CD14-positive monocyte (primary cell): Measurements from ENCODE around the gene ZBTB47. TPM values are rescaled to one million over a fixed set of nuclear protein-coding genes. Genes with fewer than 3 reads are reported as not detected.
A peak's percentile ranks its signal among the peaks of the same experiment; 100 is the strongest.

Experiments
- DNase-seq, 3 donors: peaks; one replicate each; pipeline ENCODE4 v3.0.0-alpha.2; 2011 to 2022
- H2AFZ ChIP-seq: 2 replicates; pipeline ENCODE4 v1.6.0; 2012; ENCODE audit warnings: mild to moderate bottlenecking, low read depth, low read length, inconsistent platforms; ENCODE audit not compliant: insufficient read depth, poor library complexity, severe bottlenecking
- H3K27ac ChIP-seq, 2 donors: 1 replicate in 1 of 2; 2 replicates in 1 of 2; pipeline ENCODE4 v1.5.1; 2012 to 2013; ENCODE audit warnings: low read length in 2 of 2, control low read depth in 1 of 2, inconsistent platforms in 1 of 2, low read depth in 1 of 2, mild to moderate bottlenecking in 1 of 2
- H3K27me3 ChIP-seq, 2 donors: one replicate each; pipeline versions ENCODE4 v1.6.0 to v1.6.1; 2011 to 2013; ENCODE audit warnings: low read length in 2 of 2; ENCODE audit not compliant: control insufficient read depth in 2 of 2, insufficient read depth in 2 of 2
- H3K36me3 ChIP-seq, 2 donors: replicated peaks in 1 of 2; 1 replicate in 1 of 2; 2 replicates in 1 of 2; pipeline versions ENCODE4 v1.5.1 to v1.6.1; 2012 to 2013; ENCODE audit warnings: low read length in 2 of 2, control low read depth in 1 of 2, inconsistent platforms in 1 of 2, mild to moderate bottlenecking in 1 of 2; ENCODE audit not compliant: insufficient read depth in 2 of 2, control insufficient read depth in 1 of 2
- H3K4me1 ChIP-seq, 2 donors: 1 replicate in 1 of 2; 2 replicates in 1 of 2; pipeline versions ENCODE4 v1.5.1 to v1.6.1; 2012 to 2013; ENCODE audit warnings: low read length in 2 of 2, control low read depth in 1 of 2, inconsistent platforms in 1 of 2, mild to moderate bottlenecking in 1 of 2, moderate library complexity in 1 of 2; ENCODE audit not compliant: insufficient read depth in 2 of 2, control insufficient read depth in 1 of 2
- H3K4me2 ChIP-seq: replicated peaks from 2 replicates; pipeline ENCODE3; 2012; ENCODE audit warnings: low read length, moderate library complexity, mild to moderate bottlenecking; ENCODE audit not compliant: poor library complexity, severe bottlenecking; ENCODE audit errors: extremely low read depth
- H3K4me3 ChIP-seq, 3 experiments: fragments of 200-600 bp in 1 of 3; sonication (generic) in 1 of 3; replicated peaks in 1 of 3; 1 replicate in 2 of 3; 2 replicates in 1 of 3; pipeline ENCODE4 v1.5.1; 2011 to 2013; ENCODE audit warnings: low read length in 3 of 3, mild to moderate bottlenecking in 3 of 3, control low read depth in 2 of 3, low read depth in 2 of 3, inconsistent platforms in 1 of 3, moderate library complexity in 1 of 3
- H3K79me2 ChIP-seq: 2 replicates; pipeline ENCODE4 v1.6.0; 2012; ENCODE audit warnings: mild to moderate bottlenecking, control low read depth, inconsistent platforms, low read length, moderate library complexity; ENCODE audit not compliant: insufficient read depth
- H3K9ac ChIP-seq: 2 replicates; pipeline ENCODE4 v1.6.0; 2017; ENCODE audit warnings: low read length, mild to moderate bottlenecking; ENCODE audit not compliant: insufficient read depth, poor library complexity, severe bottlenecking
- H3K9me3 ChIP-seq, 2 donors: replicated peaks in 1 of 2; 1 replicate in 1 of 2; 2 replicates in 1 of 2; pipeline versions ENCODE4 v1.5.1 to v1.6.1; 2012 to 2013; ENCODE audit warnings: low read length in 2 of 2, control low read depth in 1 of 2; ENCODE audit not compliant: control insufficient read depth in 1 of 2, insufficient read depth in 1 of 2
- H4K20me1 ChIP-seq: 2 replicates; pipeline ENCODE4 v1.6.0; 2012; ENCODE audit warnings: mild to moderate bottlenecking, low read length, control low read depth, moderate library complexity; ENCODE audit not compliant: insufficient read depth
- H3K27ac Mint-ChIP-seq, 7 donors: one replicate each; pipeline ENCODE4 v1.8.0; 2020; ENCODE audit warnings: mild to moderate bottlenecking in 7 of 7, mixed read lengths in 7 of 7, moderate library complexity in 6 of 7, inconsistent platforms in 2 of 7
- H3K27me3 Mint-ChIP-seq, 3 donors: one replicate each; pipeline ENCODE4 v1.8.0; 2021 to 2022; ENCODE audit warnings: low read depth in 3 of 3, mild to moderate bottlenecking in 3 of 3, mixed read lengths in 3 of 3, moderate library complexity in 3 of 3, inconsistent platforms in 1 of 3
- H3K36me3 Mint-ChIP-seq, 2 donors: one replicate each; pipeline ENCODE4 v1.8.0; 2020; ENCODE audit warnings: mixed read lengths in 2 of 2, inconsistent platforms in 1 of 2, mild to moderate bottlenecking in 1 of 2
- H3K4me1 Mint-ChIP-seq: one replicate; pipeline ENCODE4 v1.8.0; 2020; ENCODE audit warnings: mild to moderate bottlenecking, mixed read lengths
- H3K4me3 Mint-ChIP-seq, 2 donors: one replicate each; pipeline ENCODE4 v1.8.0; 2020; ENCODE audit warnings: mild to moderate bottlenecking in 2 of 2, mixed read lengths in 2 of 2, moderate library complexity in 1 of 2
- H3K9me3 Mint-ChIP-seq, 7 donors: one replicate each; pipeline ENCODE4 v1.8.0; 2020 to 2022; ENCODE audit warnings: mixed read lengths in 7 of 7, mild to moderate bottlenecking in 6 of 7, moderate library complexity in 6 of 7, inconsistent platforms in 2 of 7
- WGBS: methylation state at CpG from one replicate; pipeline ENCODE4 v1.1.5; 2013; ENCODE audit warnings: missing lambda C conversion rate; ENCODE audit not compliant: insufficient coverage; 5-methylcytosine and 5-hydroxymethylcytosine counted together
- intact Hi-C, 2 donors: fragments of 100-400 bp; cut with micrococcal nuclease; formaldehyde crosslinking; loops; one replicate each; pipeline versions ENCODE4 v1.15.0 to v1.15.1; 2023
- polyA plus RNA-seq, 3 donors: library from polyadenylated mRNA; depleted of rRNA in 1 of 3; unstranded in 2 of 3; stranded (reverse) in 1 of 3; fragments of 300-500 nt in 2 of 3; fragments of >200 nt in 1 of 3; fragmentation: Illumina TruSeq in 2 of 3; gene quantifications; 1 replicate in 2 of 3; 2 replicates in 1 of 3; pipeline ENCODE4 v1.2.3, GENCODE V29; 2012 to 2021
- TF ChIP-seq, protein P1 (sequence below): fragments of 200-600 bp; IDR thresholded peaks from one replicate; pipeline ENCODE4 v1.8.0; 2022; ENCODE audit warnings: antibody characterized with exemption, mild to moderate bottlenecking

The ZBTB47 gene
- polyA plus RNA-seq, 3 donors = 0.35 to 9.8 (median 0.41) TPM

DNA sequence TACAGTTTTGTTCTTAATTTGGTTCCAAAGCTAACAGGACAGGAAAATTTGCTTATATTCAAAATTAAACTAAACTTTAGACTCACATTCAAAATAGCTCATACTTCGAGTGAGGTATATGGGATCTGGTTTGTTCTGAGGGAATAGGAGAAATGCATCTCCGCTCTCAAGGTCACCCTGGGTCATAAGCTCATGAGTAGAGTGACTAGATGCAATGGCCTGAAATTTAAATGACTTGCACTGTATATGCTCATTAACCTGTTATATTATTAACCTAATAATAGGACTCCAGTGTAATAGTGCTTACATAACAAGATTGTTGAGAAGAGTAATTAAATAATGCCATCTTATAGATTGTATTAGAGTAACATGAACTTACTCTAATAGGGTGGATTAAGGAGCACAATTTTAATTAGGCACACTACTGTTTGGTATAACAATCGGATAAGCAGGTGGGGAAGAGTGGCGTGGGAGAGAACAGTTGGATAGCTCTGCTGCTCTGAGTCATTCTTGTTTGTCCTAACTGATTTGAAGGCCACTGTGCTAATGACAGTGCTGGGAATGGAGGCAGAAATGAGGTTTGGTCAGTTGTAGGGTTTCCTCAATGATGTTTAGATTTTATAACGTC, 47.8 kb upstream of the ZBTB47 start:
- Mint-ChIP-seq H3K9me3 (no peaks in the 10 kb centered on the region), H3K4me3 (no peak overlapping the region), H3K4me1 (peaks cover 25% of the 10 kb centered on the region), H3K27me3 (peaks cover 0 to 1% (median 1%) of the 10 kb centered on the region in 3 donors), H3K27ac (peak overlapping the region in 2 of 7 donors; percentile 42 to 60), H3K36me3 (peaks cover 45 to 58% of the 10 kb centered on the region in 2 donors)
- Histone ChIP-seq H4K20me1 (peaks cover 82% of the 10 kb centered on the region), H3K9me3 (no peaks in the 10 kb centered on the region), H3K79me2 (peaks cover 99% of the 10 kb centered on the region), H3K4me1 (peaks cover 13 to 18% of the 10 kb centered on the region in 2 donors), H3K27ac (no peak overlapping the region), H3K4me2 (no peak overlapping the region), H3K9ac (no peak overlapping the region), H3K36me3 (peaks cover 45 to 67% of the 10 kb centered on the region in 2 donors), H3K4me3 (no peak overlapping the region), H3K27me3 (no peaks in the 10 kb centered on the region), H2AFZ (no peak overlapping the region)
- no peak for DNase-seq
- TF ChIP-seq, protein P1, sequence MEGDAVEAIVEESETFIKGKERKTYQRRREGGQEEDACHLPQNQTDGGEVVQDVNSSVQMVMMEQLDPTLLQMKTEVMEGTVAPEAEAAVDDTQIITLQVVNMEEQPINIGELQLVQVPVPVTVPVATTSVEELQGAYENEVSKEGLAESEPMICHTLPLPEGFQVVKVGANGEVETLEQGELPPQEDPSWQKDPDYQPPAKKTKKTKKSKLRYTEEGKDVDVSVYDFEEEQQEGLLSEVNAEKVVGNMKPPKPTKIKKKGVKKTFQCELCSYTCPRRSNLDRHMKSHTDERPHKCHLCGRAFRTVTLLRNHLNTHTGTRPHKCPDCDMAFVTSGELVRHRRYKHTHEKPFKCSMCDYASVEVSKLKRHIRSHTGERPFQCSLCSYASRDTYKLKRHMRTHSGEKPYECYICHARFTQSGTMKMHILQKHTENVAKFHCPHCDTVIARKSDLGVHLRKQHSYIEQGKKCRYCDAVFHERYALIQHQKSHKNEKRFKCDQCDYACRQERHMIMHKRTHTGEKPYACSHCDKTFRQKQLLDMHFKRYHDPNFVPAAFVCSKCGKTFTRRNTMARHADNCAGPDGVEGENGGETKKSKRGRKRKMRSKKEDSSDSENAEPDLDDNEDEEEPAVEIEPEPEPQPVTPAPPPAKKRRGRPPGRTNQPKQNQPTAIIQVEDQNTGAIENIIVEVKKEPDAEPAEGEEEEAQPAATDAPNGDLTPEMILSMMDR = no peak
- 100% methylated on average over 2 of the region's 5 CpGs for WGBS
- intact Hi-C loops = loop anchor here in 1 of 2 donors (10.0 kb wide), 3 partner anchors 159 to 1019 kb away; partner anchors contain the start of genes ACKR2, ANO10 and HIGD1A

DNA sequence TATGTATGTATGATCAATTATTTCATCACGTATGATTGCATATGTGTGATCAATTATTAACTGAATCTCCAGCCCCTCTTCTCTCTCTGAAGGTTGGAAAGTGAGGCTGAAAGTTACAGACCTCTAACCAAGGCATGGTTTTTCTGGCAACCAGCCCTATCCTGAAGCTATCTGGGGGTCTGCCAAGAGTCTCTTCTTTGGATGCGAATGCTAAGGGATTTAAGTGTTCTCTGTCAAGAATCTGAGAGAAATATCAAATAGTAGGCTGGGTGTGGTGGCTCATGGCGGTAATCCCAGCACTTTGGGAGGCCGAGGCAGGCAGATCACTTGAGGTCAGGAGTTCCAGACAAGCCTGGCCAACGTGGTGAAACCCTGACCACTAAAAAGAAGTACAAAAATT, 44.9 kb upstream of the ZBTB47 start:
- no peaks in the 10 kb centered on the region for H3K9me3 Mint-ChIP-seq
- TF ChIP-seq, protein P1 = no peak
- peaks cover 53 to 64% of the 10 kb centered on the region in 2 donors for H3K36me3 Mint-ChIP-seq
- no peak overlapping the region for H3K4me3 ChIP-seq
- H3K36me3 ChIP-seq = peaks cover 56 to 80% of the 10 kb centered on the region in 2 donors
- intact Hi-C loops = loop anchor here in 1 of 2 donors (10.0 kb wide), 3 partner anchors 156 to 1016 kb away; partner anchors contain the start of genes ACKR2, ANO10 and HIGD1A
- WGBS = 90% methylated on average over 3 of the region's 5 CpGs
- no peak overlapping the region for H3K27ac ChIP-seq
- no peak overlapping the region for H3K4me3 Mint-ChIP-seq
- no peak overlapping the region for H3K4me2 ChIP-seq
- no peaks in the 10 kb centered on the region for H3K9me3 ChIP-seq
- H3K27me3 Mint-ChIP-seq = no peaks in the 10 kb centered on the region
- no peak overlapping the region for H2AFZ ChIP-seq
- peaks cover 18% of the 10 kb centered on the region for H3K4me1 Mint-ChIP-seq
- H4K20me1 ChIP-seq = peaks cover 90% of the 10 kb centered on the region
- peaks cover 100% of the 10 kb centered on the region for H3K79me2 ChIP-seq
- H3K27me3 ChIP-seq = no peaks in the 10 kb centered on the region
- no peaks in the 10 kb centered on the region for H3K4me1 ChIP-seq
- no peak for DNase-seq
- peak overlapping the region in 6 of 7 donors; percentile 14 to 57 (median 36) for H3K27ac Mint-ChIP-seq
- no peak overlapping the region for H3K9ac ChIP-seq
